Fibroblast of lung (primary cell): ENCODE results near the gene REC8.

Source experiments
- CTCF ChIP-seq, 2 donors: IDR thresholded peaks in 1 of 2; conservative IDR thresholded peaks in 1 of 2; 1 replicate in 1 of 2; 2 replicates in 1 of 2; pipeline ENCODE4 v1.5.1; 2011 to 2012; ENCODE audit warnings: low read length in 2 of 2, control low read depth in 1 of 2, inconsistent platforms in 1 of 2, low read depth in 1 of 2, mild to moderate bottlenecking in 1 of 2
- EZH2 ChIP-seq: IDR thresholded peaks from 2 replicates; pipeline ENCODE4 v1.5.1; 2012; ENCODE audit warnings: low read length, control low read depth, mild to moderate bottlenecking; ENCODE audit errors: missing control alignments

DNA sequence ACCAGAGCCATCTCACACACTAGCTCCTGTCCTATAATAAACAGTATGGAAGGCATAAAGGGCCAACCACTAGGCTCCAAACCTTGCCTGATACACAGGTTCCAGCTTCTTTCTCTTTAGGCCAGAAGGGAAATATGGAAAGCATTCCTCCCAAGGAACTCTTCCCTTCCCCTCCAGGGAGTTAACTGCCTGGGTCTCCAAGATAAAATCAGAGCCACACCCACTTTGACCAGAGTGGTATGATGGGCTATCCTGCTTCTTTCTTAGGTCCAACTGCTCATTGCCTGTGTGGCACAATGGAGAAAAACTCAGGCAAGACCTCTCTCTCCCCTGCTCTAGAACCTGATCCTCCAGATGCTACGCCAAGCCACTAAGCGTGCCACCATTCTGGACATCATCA lies 35.7 kb downstream of the REC8 start:
- TF ChIP-seq CTCF (conservative IDR thresholded peaks at IDR 0.05 in 1 of 2, IDR thresholded peaks at IDR 0.05 in 1 of 2; ENCODE audit: low read depth in 1 of 2, low read length in 2 of 2) (no peak), EZH2 (no peak)
